ENCODE results near the gene CCNY. TPM values are rescaled to one million over a fixed set of nuclear protein-coding genes. Genes with fewer than 3 reads are reported as not detected.
"Not testable (repeated sequence)": the region's sequence is repeated elsewhere in the genome, so short reads cannot be mapped to it uniquely, and the experiment has no call there.

The CCNY gene
- total RNA-seq, 1 donor from 2014 or later = 83.4 TPM

GRCh38 chr10:35396560-35397434, 60.5 kb downstream of the CCNY start:
- DNase-seq (ENCODE audit: low spot score) = peak; percentile 63
- intact Hi-C loops (cut with DNase I) = no loop called here

DNA sequence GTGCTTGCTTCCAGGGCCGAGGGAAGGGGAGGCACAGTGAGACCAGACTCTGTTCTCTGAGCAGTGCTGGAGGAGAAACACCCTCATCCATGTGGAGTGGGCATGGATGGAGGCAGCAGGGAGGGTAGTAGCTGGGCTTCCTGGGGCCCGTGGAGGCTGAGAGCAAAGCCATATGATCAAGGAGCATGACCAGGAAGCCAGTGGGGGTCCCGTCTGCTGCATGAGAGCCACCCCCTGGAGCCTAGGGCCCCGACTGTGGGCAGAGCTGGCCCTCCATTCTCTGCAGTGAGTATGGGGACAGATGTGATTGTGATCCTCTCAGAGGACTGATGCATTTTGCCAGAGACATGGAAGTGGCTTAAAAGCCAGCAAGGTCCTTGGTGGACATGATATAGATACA, 61.6 kb downstream of the CCNY start:
- intact Hi-C loops (cut with DNase I) = no loop called here
- DNase-seq (ENCODE audit: low spot score) = peak; percentile 61

DNA sequence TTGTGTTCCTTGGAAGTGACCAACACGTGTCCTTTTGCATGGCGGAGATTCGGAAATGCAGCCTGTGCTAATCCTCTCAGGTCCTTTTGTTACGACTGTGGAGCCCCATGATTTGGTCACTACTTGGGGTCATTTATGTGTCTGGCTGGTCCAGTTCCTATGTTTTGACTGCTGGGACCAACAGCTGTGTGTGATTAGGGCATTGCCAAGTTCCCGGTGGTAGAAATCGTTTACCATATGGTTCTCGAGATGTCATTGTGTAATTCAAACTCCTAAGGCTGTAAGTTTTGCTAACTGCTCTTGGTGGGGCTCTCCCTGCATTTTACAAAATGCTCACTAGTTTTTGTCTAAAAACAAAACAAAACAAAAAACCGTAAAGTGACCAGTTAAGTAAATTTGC, 62.0 kb downstream of the CCNY start:
- intact Hi-C loops (cut with DNase I) = no loop called here

DNA sequence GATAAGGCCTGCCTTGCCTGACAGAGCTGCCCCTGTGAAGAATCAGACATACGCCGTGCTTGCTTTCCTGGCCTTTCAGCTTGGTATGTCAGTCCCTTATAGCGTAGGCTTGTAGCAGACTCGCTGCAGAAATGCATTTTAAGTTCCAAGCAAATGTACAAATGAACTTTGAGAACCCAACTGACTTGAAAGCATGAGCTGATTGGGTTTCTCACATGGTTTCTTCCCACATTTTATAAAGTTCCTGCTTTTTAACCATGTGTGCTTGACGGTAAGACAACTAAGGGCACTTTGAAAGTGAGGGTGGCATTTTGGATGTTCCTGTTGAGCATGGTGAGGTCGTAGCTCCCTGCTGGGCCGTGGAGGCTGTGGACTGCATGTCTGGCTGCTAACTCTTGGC, 62.6 kb downstream of the CCNY start:
- DNase-seq (ENCODE audit: low spot score) = peak; percentile 46
- intact Hi-C loops (cut with DNase I) = no loop called here

More for the DNA sequence above, 62.0 kb downstream of the CCNY start:
- peak; percentile 7 for DNase-seq (ENCODE audit: low spot score)

- intact Hi-C loops (cut with DNase I) = no loop called here
- DNase-seq (ENCODE audit: low spot score) = peak; percentile 54
These were observed 63.2 kb downstream of the CCNY start for GRCh38 chr10:35399414-35400009.

DNA sequence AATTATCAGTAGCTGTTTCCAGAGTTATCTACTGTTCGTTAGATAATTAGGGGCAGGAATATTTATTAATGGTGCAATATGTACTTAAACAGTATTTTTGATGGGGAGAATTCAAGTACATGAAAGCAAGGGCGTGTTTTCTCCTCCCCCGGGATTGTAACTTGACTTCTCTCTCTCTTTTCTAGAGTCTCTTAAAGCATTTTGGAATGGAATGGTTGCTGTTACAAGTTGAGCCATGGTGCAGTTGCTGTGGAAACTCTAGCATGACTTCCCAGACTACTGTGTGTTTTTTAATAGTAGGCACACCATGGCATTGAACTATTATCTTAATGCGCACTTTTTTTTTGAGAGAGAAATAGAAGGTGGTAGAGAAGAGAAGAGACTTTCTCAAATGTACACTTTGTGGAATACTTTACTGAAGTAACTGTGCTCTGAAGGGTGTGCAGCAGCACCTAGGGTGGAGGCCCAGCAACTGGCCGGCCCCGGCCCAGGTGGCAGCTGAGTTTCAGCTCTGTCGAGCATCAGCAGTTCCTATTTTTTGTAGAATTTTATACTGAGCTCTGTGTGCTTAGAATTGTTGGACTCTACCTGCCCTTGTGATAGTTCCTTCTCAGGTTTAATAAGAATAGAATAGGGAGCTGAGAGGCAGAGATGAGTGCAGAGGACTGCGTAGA, 64.4 kb downstream of the CCNY start:
- peak; percentile 47 for DNase-seq (ENCODE audit: low spot score)
- intact Hi-C loops (cut with DNase I) = no loop called here

DNA sequence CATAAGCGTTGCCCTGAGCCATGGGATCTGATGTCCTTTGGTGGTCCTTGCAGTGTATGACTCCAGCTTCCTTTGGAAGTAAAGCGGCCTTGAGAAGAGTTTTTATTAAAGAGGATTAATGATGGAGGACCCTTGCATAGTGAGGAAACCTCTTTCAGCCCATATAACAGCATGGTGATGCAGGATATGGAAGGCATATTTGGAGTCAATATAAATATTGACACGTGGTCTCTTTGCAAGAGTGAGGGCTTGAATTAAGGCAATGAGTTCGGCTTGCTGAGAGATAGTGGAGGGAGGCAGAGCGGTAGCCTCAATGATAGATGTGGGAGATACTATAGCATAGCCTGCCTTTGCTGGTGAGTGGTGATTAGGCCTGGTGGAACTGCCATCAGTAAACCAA, 67.2 kb downstream of the CCNY start:
- DNase-seq (ENCODE audit: low spot score) = peak; percentile 26
- intact Hi-C loops (cut with DNase I) = not testable (repeated sequence)

DNA sequence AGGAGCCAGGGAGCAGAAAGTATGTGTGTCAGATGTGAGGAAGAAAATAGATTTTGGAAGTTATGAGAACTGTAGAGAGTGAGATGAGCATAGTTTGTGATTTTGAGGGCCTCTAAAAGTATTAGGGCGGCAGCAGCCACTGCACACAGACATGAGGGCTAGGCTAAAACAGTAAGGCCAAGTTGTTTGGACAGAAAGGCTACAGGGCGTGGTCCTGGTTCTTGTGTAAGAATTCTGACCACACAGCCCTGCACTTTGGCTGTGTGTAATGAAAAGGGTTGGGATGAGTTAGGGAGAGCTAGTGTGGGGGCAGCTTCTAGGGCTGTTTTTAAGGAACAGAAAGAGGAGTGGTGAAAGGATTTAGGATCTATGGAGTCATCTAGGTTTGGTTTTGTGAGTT, 67.8 kb downstream of the CCNY start:
- intact Hi-C loops (cut with DNase I) = not testable (repeated sequence)
- peak; percentile 71 for DNase-seq (ENCODE audit: low spot score)

GRCh38 chr10:35406003-35406630, 69.8 kb downstream of the CCNY start:
- DNase-seq (ENCODE audit: low spot score); intact Hi-C loops (cut with DNase I): not testable (repeated sequence)

GRCh38 chr10:35407696-35408095, 71.4 kb downstream of the CCNY start:
- peak; percentile 73 for DNase-seq (ENCODE audit: low spot score)

GRCh38 chr10:35409094-35409582, 72.8 kb downstream of the CCNY start:
- intact Hi-C loops (cut with DNase I) = no loop called here
- peak; percentile 67 for DNase-seq (ENCODE audit: low spot score)

More at GRCh38 chr10:35407696-35408095, 71.4 kb downstream of the CCNY start:
- intact Hi-C loops (cut with DNase I) = not testable (repeated sequence)

DNA sequence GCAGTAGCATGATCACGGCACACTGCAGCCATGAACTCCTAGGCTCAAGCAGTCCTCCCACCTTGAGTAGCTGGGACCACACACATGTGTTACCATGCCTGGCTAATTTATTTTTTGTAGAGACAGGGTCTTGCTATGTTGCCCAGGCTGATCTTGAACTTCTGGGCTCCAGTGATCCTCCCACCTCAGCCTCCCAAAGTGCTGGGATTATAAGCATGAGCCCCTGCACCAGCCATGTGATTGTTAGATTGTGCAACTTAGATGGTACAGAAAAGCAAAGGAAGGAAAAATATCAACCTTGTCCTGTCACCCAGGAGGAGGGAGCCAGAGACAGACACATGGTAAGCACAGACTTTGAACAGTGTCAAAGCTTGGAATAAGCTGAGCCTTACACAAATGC, 73.5 kb downstream of the CCNY start:
- no peak for DNase-seq (ENCODE audit: low spot score)
- intact Hi-C loops (cut with DNase I) = no loop called here

GRCh38 chr10:35412003-35412723, 75.9 kb downstream of the CCNY start:
- DNase-seq (ENCODE audit: low spot score) = peak; percentile 29
- intact Hi-C loops (cut with DNase I) = no loop called here

- intact Hi-C loops (cut with DNase I) = no loop called here
- peak; percentile 15 for DNase-seq (ENCODE audit: low spot score)
These were observed 76.7 kb downstream of the CCNY start for GRCh38 chr10:35412900-35413491.

DNA sequence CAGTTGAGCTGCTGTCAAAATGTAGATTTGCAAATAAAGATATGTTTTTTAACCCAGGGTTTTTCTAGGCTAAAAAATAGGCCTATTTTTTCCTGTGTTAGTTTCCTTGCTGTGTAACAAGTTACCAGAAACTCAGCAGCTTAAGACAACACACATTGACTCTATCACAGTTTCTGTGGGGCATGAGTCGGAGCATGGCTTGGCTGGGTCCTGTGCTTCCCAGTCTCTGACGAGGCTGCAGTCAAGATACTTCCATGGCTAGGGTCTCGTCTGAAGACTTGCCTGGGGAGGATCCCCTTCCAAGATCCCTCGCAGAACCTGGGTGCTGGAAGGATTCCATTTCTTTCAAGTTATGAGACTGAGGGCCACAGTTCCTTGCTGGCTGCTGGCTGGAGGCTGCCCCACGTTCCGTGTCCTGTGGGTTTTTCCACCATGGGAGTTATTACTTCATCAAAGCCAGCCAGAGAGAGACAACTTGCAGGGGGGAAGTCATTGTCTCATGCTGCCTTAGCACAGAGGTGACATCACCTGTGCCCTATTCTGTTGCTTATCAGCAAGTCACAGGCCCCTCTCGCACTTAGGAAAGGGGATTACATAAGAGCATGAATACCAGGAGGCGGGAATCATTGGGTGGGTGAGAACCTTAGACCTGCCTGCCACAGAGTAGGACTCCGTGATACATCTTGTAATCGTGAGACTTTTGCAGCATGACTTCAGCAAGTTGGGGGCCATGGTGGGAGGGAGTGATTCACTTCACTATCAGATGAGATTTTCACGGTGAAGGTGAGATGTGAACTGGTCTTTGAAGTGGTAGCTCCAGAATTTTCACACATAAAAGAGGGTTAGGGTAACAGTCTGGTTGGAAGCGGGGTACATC, 77.9 kb downstream of the CCNY start:
- DNase-seq (ENCODE audit: low spot score) = peak; percentile 53
- intact Hi-C loops (cut with DNase I) = no loop called here

DNA sequence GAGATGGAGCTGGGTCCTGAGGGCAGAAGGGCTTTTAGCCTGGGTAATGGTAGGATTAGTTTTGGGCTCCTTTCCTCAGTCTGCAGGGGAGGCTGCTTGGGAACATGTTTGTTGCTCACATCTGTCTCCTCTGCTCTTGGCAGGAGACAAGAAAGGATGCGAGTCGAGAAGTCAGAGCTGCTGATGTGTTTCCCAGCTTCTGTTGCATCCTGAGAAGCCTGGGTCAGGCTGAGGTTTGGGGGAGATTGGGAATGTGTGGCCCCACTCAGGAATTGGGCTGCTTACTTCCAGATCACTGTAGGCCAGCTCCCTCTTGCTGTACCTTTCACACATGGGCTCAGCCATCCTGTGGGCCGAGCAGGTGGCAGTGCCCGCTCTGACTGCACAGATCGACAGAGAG, 79.2 kb downstream of the CCNY start:
- intact Hi-C loops (cut with DNase I) = no loop called here
- peak; percentile 74 for DNase-seq (ENCODE audit: low spot score)

GRCh38 chr10:35416619-35417312, 80.5 kb downstream of the CCNY start:
- no peak for DNase-seq (ENCODE audit: low spot score)
- intact Hi-C loops (cut with DNase I) = no loop called here

Data from cardiac septum (tissue), 1 donor.